SK-N-SH (cell line): ENCODE data around the gene FHDC1.

ENCODE experiments used
- CTCF ChIP-seq: fragments of 200-600 bp; sonication (generic); IDR thresholded peaks from 2 replicates; pipeline ENCODE4 v1.6.1; 2017; ENCODE audit warnings: antibody characterized with exemption, mild to moderate bottlenecking, moderate library complexity
- FOSL2 ChIP-seq: IDR thresholded peaks from 2 replicates; pipeline ENCODE4 v1.4.0; 2012; ENCODE audit warnings: low read depth, mild to moderate bottlenecking, moderate library complexity, borderline replicate concordance
- FOXM1 ChIP-seq: IDR thresholded peaks from 2 replicates; pipeline ENCODE4 v1.4.0; 2012; ENCODE audit warnings: low read depth, mild to moderate bottlenecking
- JUND ChIP-seq: IDR thresholded peaks from 2 replicates; pipeline ENCODE4 v1.4.0; 2012
- MEF2A ChIP-seq: IDR thresholded peaks from 2 replicates; pipeline ENCODE4 v1.4.0; 2012; ENCODE audit warnings: low read depth, borderline replicate concordance
- POLR2AphosphoS5 ChIP-seq: IDR thresholded peaks from 2 replicates; pipeline ENCODE4 v1.6.1; 2012; ENCODE audit warnings: low read depth, low read length
- SIN3A ChIP-seq: IDR thresholded peaks from 2 replicates; pipeline ENCODE4 v1.6.1; 2012; ENCODE audit warnings: low read depth, mild to moderate bottlenecking, low read length, moderate library complexity, borderline replicate concordance
- YY1 ChIP-seq: IDR thresholded peaks from 2 replicates; pipeline ENCODE4 v1.4.0; 2012; ENCODE audit warnings: low read depth, mild to moderate bottlenecking

DNA sequence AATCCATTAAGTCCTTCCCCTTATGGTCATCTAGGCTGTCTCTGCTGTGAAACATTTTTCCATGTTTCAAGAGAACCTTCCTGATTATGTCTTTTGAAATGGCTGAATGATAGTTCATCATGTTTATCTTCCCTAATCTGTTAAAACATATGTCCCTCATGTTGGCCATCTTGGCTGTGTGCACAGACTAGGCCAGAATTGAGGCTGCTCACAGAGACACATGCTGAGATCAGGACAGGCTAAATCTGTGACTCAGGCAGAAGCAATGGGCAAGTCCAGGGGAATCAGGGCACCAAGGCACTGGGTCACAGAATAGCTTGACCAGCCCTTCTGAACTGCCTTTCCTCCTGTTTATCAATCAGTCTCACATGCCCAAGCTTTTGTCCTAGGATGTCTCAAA lies 78.3 kb downstream of the FHDC1 start:
- TF ChIP-seq POLR2AphosphoS5 = no peak
- TF ChIP-seq FOSL2 = no peak
- no peak for TF ChIP-seq YY1
- no peak for TF ChIP-seq JUND
- TF ChIP-seq MEF2A = no peak
- no peak for TF ChIP-seq CTCF
- no peak for TF ChIP-seq FOXM1
- TF ChIP-seq SIN3A = no peak
